Neuronal stem cell (in vitro differentiated cells): ENCODE data around the gene S100A5.

ENCODE experiments used
- DNase-seq: peaks from one replicate; pipeline ENCODE4 v3.0.0-alpha.2; 2013; ENCODE audit warnings: low spot score
- H2AFZ ChIP-seq: one replicate; pipeline ENCODE4 v1.6.1; 2013; ENCODE audit warnings: mild to moderate bottlenecking, low read length, inconsistent platforms
- H2AK5ac ChIP-seq: 2 replicates; pipeline ENCODE4 v1.6.1; 2013; ENCODE audit warnings: low read depth, mild to moderate bottlenecking, inconsistent platforms, low read length, moderate library complexity, mixed read lengths
- H2BK120ac ChIP-seq: 2 replicates; pipeline ENCODE4 v1.6.1; 2013; ENCODE audit warnings: low read depth, mild to moderate bottlenecking, inconsistent platforms, low read length, moderate library complexity, mixed read lengths
- H2BK12ac ChIP-seq: one replicate; pipeline ENCODE4 v1.6.1; 2013; ENCODE audit warnings: low read length, inconsistent platforms
- H2BK15ac ChIP-seq: 2 replicates; pipeline ENCODE4 v1.6.1; 2013; ENCODE audit warnings: mild to moderate bottlenecking, low read length, inconsistent platforms, mixed read lengths
- H2BK5ac ChIP-seq: one replicate; pipeline ENCODE4 v1.6.1; 2013; ENCODE audit warnings: inconsistent platforms, mild to moderate bottlenecking, low read length, moderate library complexity
- H3K14ac ChIP-seq: one replicate; pipeline ENCODE4 v1.6.1; 2013; ENCODE audit warnings: low read length, inconsistent platforms
- H3K18ac ChIP-seq: 2 replicates; pipeline ENCODE4 v1.6.1; 2013; ENCODE audit warnings: low read length, inconsistent platforms
- H3K23ac ChIP-seq: 2 replicates; pipeline ENCODE4 v1.6.1; 2013; ENCODE audit warnings: low read depth, mild to moderate bottlenecking, mixed read lengths, low read length, inconsistent platforms; ENCODE audit not compliant: poor library complexity
- H3K27ac ChIP-seq: replicated peaks from 3 replicates; pipeline ENCODE4 v1.5.1; 2013; ENCODE audit warnings: low read length, inconsistent platforms
- H3K27me3 ChIP-seq, 3 experiments: 2 replicates each; pipeline ENCODE4 v1.6.1; 2013; ENCODE audit warnings: low read length in 3 of 3, mild to moderate bottlenecking in 2 of 3, inconsistent platforms in 1 of 3, low read depth in 1 of 3, mixed read lengths in 1 of 3, moderate library complexity in 1 of 3; ENCODE audit not compliant: control insufficient read depth in 3 of 3, insufficient read depth in 3 of 3
- H3K36me3 ChIP-seq, 2 donors: replicated peaks in 1 of 2; 2 replicates each; pipeline ENCODE4 v1.6.1; 2013; ENCODE audit warnings: low read length in 2 of 2; ENCODE audit not compliant: control insufficient read depth in 2 of 2, insufficient read depth in 2 of 2
- H3K4ac ChIP-seq: 2 replicates; pipeline ENCODE4 v1.6.1; 2013; ENCODE audit warnings: inconsistent platforms, mild to moderate bottlenecking, low read length, moderate library complexity
- H3K4me1 ChIP-seq, 2 donors: 1 replicate in 1 of 2; 2 replicates in 1 of 2; pipeline ENCODE4 v1.6.1; 2013; ENCODE audit warnings: low read length in 2 of 2, low read depth in 1 of 2; ENCODE audit not compliant: control insufficient read depth in 2 of 2, insufficient read depth in 1 of 2
- H3K4me2 ChIP-seq: one replicate; pipeline ENCODE4 v1.6.1; 2013; ENCODE audit warnings: mild to moderate bottlenecking, low read length, inconsistent platforms; ENCODE audit not compliant: insufficient read depth, poor library complexity, severe bottlenecking
- H3K4me3 ChIP-seq, 2 donors: 2 replicates each; pipeline ENCODE4 v1.5.1; 2013; ENCODE audit warnings: low read length in 2 of 2, mild to moderate bottlenecking in 2 of 2, inconsistent platforms in 1 of 2, moderate library complexity in 1 of 2
- H3K79me1 ChIP-seq: one replicate; pipeline ENCODE4 v1.6.1; 2013; ENCODE audit warnings: low read depth, mild to moderate bottlenecking, inconsistent platforms, low read length, moderate library complexity
- H3K9ac ChIP-seq: one replicate; pipeline ENCODE4 v1.6.1; 2013; ENCODE audit warnings: mild to moderate bottlenecking, low read depth, low read length, inconsistent platforms; ENCODE audit not compliant: poor library complexity
- H3K9me3 ChIP-seq, 2 donors: replicated peaks in 1 of 2; 2 replicates each; pipeline versions ENCODE3 to v1.6.1; 2013; ENCODE audit warnings: low read length in 2 of 2, mild to moderate bottlenecking in 2 of 2, inconsistent platforms in 1 of 2, low read depth in 1 of 2, mixed read lengths in 1 of 2, moderate library complexity in 1 of 2; ENCODE audit not compliant: control insufficient read depth in 2 of 2, insufficient read depth in 1 of 2
- H4K8ac ChIP-seq: one replicate; pipeline ENCODE4 v1.6.1; 2013; ENCODE audit warnings: low read depth, mild to moderate bottlenecking, inconsistent platforms, low read length, moderate library complexity
- H4K91ac ChIP-seq: one replicate; pipeline ENCODE4 v1.6.1; 2013; ENCODE audit warnings: low read length, low read depth, mild to moderate bottlenecking, inconsistent platforms; ENCODE audit not compliant: poor library complexity
- WGBS, 2 donors: extraction: QIAGEN DNeasy Blood & Tissue Kit; methylation state at CpG; one replicate each; pipeline ENCODE4 v1.1.7; 2013; ENCODE audit warnings: missing lambda C conversion rate in 2 of 2, mixed read lengths in 1 of 2; ENCODE audit not compliant: insufficient read length in 2 of 2, insufficient replicate concordance in 1 of 2; ENCODE audit errors: extremely low coverage in 2 of 2; 5-methylcytosine and 5-hydroxymethylcytosine counted together

The S100A5 gene

GRCh38 chr1:153556348-153556747, 15.6 kb upstream of the S100A5 start:
- Histone ChIP-seq H4K8ac (no peak overlapping the region), H3K4me2 (no peak overlapping the region), H2AFZ (no peak overlapping the region), H3K9ac (no peak overlapping the region), H3K18ac (no peak overlapping the region), H2BK12ac (no peak overlapping the region), H2BK120ac (no peak overlapping the region), H3K14ac (no peak overlapping the region), H3K4ac (no peak overlapping the region), H3K27me3 (peaks cover 0 to 2% (median 0%) of the 10 kb centered on the region in 3 experiments), H3K4me3 (no peak overlapping the region), H2BK15ac (no peak overlapping the region), H3K23ac (no peak overlapping the region), H3K4me1 (peaks cover 0 to 6% of the 10 kb centered on the region in 2 donors), H3K27ac (no peak overlapping the region), H3K79me1 (no peaks in the 10 kb centered on the region), H3K9me3 (no peaks in the 10 kb centered on the region), H3K36me3 (no peaks in the 10 kb centered on the region), H4K91ac (no peak overlapping the region), H2BK5ac (no peak overlapping the region), H2AK5ac (no peak overlapping the region)
- DNase-seq = no peak
- WGBS, 2 donors = no CpG with 5 or more reads among the region's 1 CpG

- H3K9ac ChIP-seq = no peak overlapping the region
- peak overlapping the region; percentile 27 for H2AK5ac ChIP-seq
- no peak for DNase-seq
- H3K79me1 ChIP-seq = no peaks in the 10 kb centered on the region
- H2BK15ac ChIP-seq = no peak overlapping the region
- no CpG with 5 or more reads among the region's 2 CpGs for WGBS, 2 donors
- peak overlapping the region; percentile 39 for H3K18ac ChIP-seq
- no peak overlapping the region for H3K27ac ChIP-seq
- H2AFZ ChIP-seq = peak overlapping the region; percentile 25
- H4K91ac ChIP-seq = no peak overlapping the region
- H3K36me3 ChIP-seq = no peaks in the 10 kb centered on the region
- H3K23ac ChIP-seq = no peak overlapping the region
- H4K8ac ChIP-seq = no peak overlapping the region
- peaks cover 0 to 20% (median 0%) of the 10 kb centered on the region in 3 experiments for H3K27me3 ChIP-seq
- H2BK120ac ChIP-seq = no peak overlapping the region
- no peak overlapping the region for H3K14ac ChIP-seq
- no peak overlapping the region for H2BK5ac ChIP-seq
- H3K4ac ChIP-seq = no peak overlapping the region
- H3K9me3 ChIP-seq = no peaks in the 10 kb centered on the region
- no peak overlapping the region for H2BK12ac ChIP-seq
- no peak overlapping the region for H3K4me2 ChIP-seq
- H3K4me1 ChIP-seq = peaks cover 0 to 6% of the 10 kb centered on the region in 2 donors
- H3K4me3 ChIP-seq = no peak overlapping the region
These were observed 13.3 kb upstream of the S100A5 start for GRCh38 chr1:153553830-153554541.

GRCh38 chr1:153553096-153553495, 12.4 kb upstream of the S100A5 start:
- H3K36me3 ChIP-seq = no peaks in the 10 kb centered on the region
- no peak overlapping the region for H3K14ac ChIP-seq
- peak overlapping the region; percentile 15 for H2AK5ac ChIP-seq
- H2BK15ac ChIP-seq = peak overlapping the region; percentile 29
- no peak overlapping the region for H4K91ac ChIP-seq
- no peak overlapping the region for H3K18ac ChIP-seq
- H2AFZ ChIP-seq = no peak overlapping the region
- no peak overlapping the region for H3K4me2 ChIP-seq
- H2BK120ac ChIP-seq = no peak overlapping the region
- no peak overlapping the region for H3K27ac ChIP-seq
- no peak overlapping the region for H2BK12ac ChIP-seq
- H3K9me3 ChIP-seq = no peaks in the 10 kb centered on the region
- H3K27me3 ChIP-seq = peaks cover 0 to 23% (median 0%) of the 10 kb centered on the region in 3 experiments
- no CpG with 5 or more reads among the region's 12 CpGs for WGBS, 2 donors
- no peak overlapping the region for H3K23ac ChIP-seq
- H3K9ac ChIP-seq = no peak overlapping the region
- H4K8ac ChIP-seq = no peak overlapping the region
- DNase-seq = no peak
- H3K4me3 ChIP-seq = no peak overlapping the region
- H3K79me1 ChIP-seq = no peaks in the 10 kb centered on the region
- H2BK5ac ChIP-seq = no peak overlapping the region
- no peak overlapping the region for H3K4ac ChIP-seq
- peaks cover 0 to 9% of the 10 kb centered on the region in 2 donors for H3K4me1 ChIP-seq

- no peak overlapping the region for H2BK15ac ChIP-seq
- H3K4me2 ChIP-seq = no peak overlapping the region
- no peak overlapping the region for H4K8ac ChIP-seq
- H3K9ac ChIP-seq = no peak overlapping the region
- no peak for DNase-seq
- H3K9me3 ChIP-seq = no peaks in the 10 kb centered on the region
- no peak overlapping the region for H3K4ac ChIP-seq
- H3K79me1 ChIP-seq = no peaks in the 10 kb centered on the region
- H3K36me3 ChIP-seq = no peaks in the 10 kb centered on the region
- H2BK120ac ChIP-seq = no peak overlapping the region
- H3K14ac ChIP-seq = no peak overlapping the region
- H2AFZ ChIP-seq = no peak overlapping the region
- peaks cover 0 to 26% (median 0%) of the 10 kb centered on the region in 3 experiments for H3K27me3 ChIP-seq
- H2BK12ac ChIP-seq = no peak overlapping the region
- H3K4me1 ChIP-seq = peaks cover 3 to 13% of the 10 kb centered on the region in 2 donors
- no peak overlapping the region for H3K23ac ChIP-seq
- no peak overlapping the region for H3K27ac ChIP-seq
- WGBS, 2 donors = no CpG with 5 or more reads among the region's 8 CpGs
- H2AK5ac ChIP-seq = no peak overlapping the region
- no peak overlapping the region for H3K4me3 ChIP-seq
- no peak overlapping the region for H2BK5ac ChIP-seq
- no peak overlapping the region for H3K18ac ChIP-seq
- no peak overlapping the region for H4K91ac ChIP-seq
These were observed 11.6 kb upstream of the S100A5 start for GRCh38 chr1:153552335-153552734.
